Raji (cell line): ENCODE results near the gene KHSRP.

Source experiments
- POLR2A ChIP-seq: IDR thresholded peaks from 2 replicates; pipeline ENCODE4 v1.6.1; 2011; ENCODE audit warnings: low read depth, low read length, control low read depth; ENCODE audit not compliant: insufficient read depth

KHSRP gene

GRCh38 chr19:6413721-6414643, 10.6 kb downstream of the KHSRP start:
- no peak for TF ChIP-seq POLR2A

- no peak for TF ChIP-seq POLR2A
Measured at GRCh38 chr19:6413291-6413690, 11.3 kb downstream of the KHSRP start.

GRCh38 chr19:6412447-6413091, 12.0 kb downstream of the KHSRP start:
- no peak for TF ChIP-seq POLR2A

GRCh38 chr19:6412061-6412446, 12.6 kb downstream of the KHSRP start:
- no peak for TF ChIP-seq POLR2A

- no peak for TF ChIP-seq POLR2A
Measured at GRCh38 chr19:6409346-6409745, 15.3 kb downstream of the KHSRP start.

GRCh38 chr19:6406401-6406800, 18.2 kb downstream of the KHSRP start:
- TF ChIP-seq POLR2A: no peak

GRCh38 chr19:6402837-6403608, 21.6 kb downstream of the KHSRP start:
- TF ChIP-seq POLR2A: no peak

GRCh38 chr19:6402058-6402457, 22.6 kb downstream of the KHSRP start:
- TF ChIP-seq POLR2A: no peak

- no peak for TF ChIP-seq POLR2A
Measured at GRCh38 chr19:6396305-6396704, 28.3 kb downstream of the KHSRP start.

GRCh38 chr19:6394831-6395230, 29.8 kb downstream of the KHSRP start:
- no peak for TF ChIP-seq POLR2A

GRCh38 chr19:6393983-6394412, 30.6 kb downstream of the KHSRP start:
- no peak for TF ChIP-seq POLR2A

- TF ChIP-seq POLR2A: peak; percentile 70
Measured at GRCh38 chr19:6393074-6393982, 31.3 kb downstream of the KHSRP start, which contains the start of gene GTF2F1. Gene GTF2F1 (minus strand): TSS chr19:6393164. CDS start chr19:6392995, 169 bp downstream.

GRCh38 chr19:6392221-6393073, 32.2 kb downstream of the KHSRP start:
- TF ChIP-seq POLR2A: no peak
